ENCODE results near the gene PBX1.

PBX1 gene

GRCh38 chr1:164842870-164843269, 283.9 kb downstream of the PBX1 start:
- H3K4me2 ChIP-seq (ENCODE audit: insufficient read depth, low read length, poor library complexity, severe bottlenecking), result no peak overlapping the region
- H2AK5ac ChIP-seq (ENCODE audit: low read depth, low read length), result no peak overlapping the region
- peaks cover 14 to 55% of the 10 kb centered on the region in 2 donors for H3K36me3 ChIP-seq (replicated peaks in 1 of 2; ENCODE audit: control insufficient read depth in 2 of 2, insufficient read depth in 2 of 2, low read length in 2 of 2)
- H3K4me1 ChIP-seq (ENCODE audit: control insufficient read depth in 2 of 2, insufficient read depth in 1 of 2, low read depth in 1 of 2, low read length in 2 of 2), result peaks cover 0 to 4% of the 10 kb centered on the region in 2 donors
- H2BK120ac ChIP-seq (ENCODE audit: low read depth, low read length), result no peak overlapping the region
- no peak overlapping the region for H2BK5ac ChIP-seq (ENCODE audit: low read length)
- no peak overlapping the region for H3K23ac ChIP-seq (ENCODE audit: low read depth, low read length, poor library complexity)
- no peak overlapping the region for H4K91ac ChIP-seq (ENCODE audit: low read depth, low read length, poor library complexity)
- no peak overlapping the region for H2BK15ac ChIP-seq (ENCODE audit: low read length)
- no peaks in the 10 kb centered on the region for H3K79me1 ChIP-seq (ENCODE audit: low read depth, low read length)
- no peak overlapping the region for H3K9ac ChIP-seq (ENCODE audit: low read depth, low read length, poor library complexity)
- no peak overlapping the region for H3K27ac ChIP-seq (replicated peaks; ENCODE audit: low read length)
- H3K14ac ChIP-seq (ENCODE audit: low read length), result no peak overlapping the region
- H3K27me3 ChIP-seq (ENCODE audit: control insufficient read depth in 3 of 3, insufficient read depth in 3 of 3, low read depth in 1 of 3, low read length in 3 of 3), result no peaks in the 10 kb centered on the region
- no peak for DNase-seq (ENCODE audit: low spot score)
- H3K9me3 ChIP-seq (replicated peaks in 1 of 2; ENCODE audit: control insufficient read depth in 2 of 2, insufficient read depth in 1 of 2, low read depth in 1 of 2, low read length in 2 of 2), result no peaks in the 10 kb centered on the region
- H4K8ac ChIP-seq (ENCODE audit: low read depth, low read length), result no peak overlapping the region
- H3K4me3 ChIP-seq (ENCODE audit: low read length in 2 of 2), result no peak overlapping the region
- WGBS, 2 donors (ENCODE audit: extremely low coverage in 2 of 2, insufficient read length in 2 of 2, insufficient replicate concordance in 1 of 2), result no CpG with 5 or more reads among the region's 10 CpGs
- no peak overlapping the region for H2AFZ ChIP-seq (ENCODE audit: low read length)
- no peak overlapping the region for H2BK12ac ChIP-seq (ENCODE audit: low read length)
- no peak overlapping the region for H3K18ac ChIP-seq (ENCODE audit: low read length)
- no peak overlapping the region for H3K4ac ChIP-seq (ENCODE audit: low read length)

- H2BK12ac ChIP-seq (ENCODE audit: low read length), result no peak overlapping the region
- no peaks in the 10 kb centered on the region for H3K79me1 ChIP-seq (ENCODE audit: low read depth, low read length)
- no peak overlapping the region for H3K4me2 ChIP-seq (ENCODE audit: insufficient read depth, low read length, poor library complexity, severe bottlenecking)
- WGBS, 2 donors (ENCODE audit: extremely low coverage in 2 of 2, insufficient read length in 2 of 2, insufficient replicate concordance in 1 of 2), result no CpG with 5 or more reads among the region's 3 CpGs
- no peak overlapping the region for H3K27ac ChIP-seq (replicated peaks; ENCODE audit: low read length)
- no peak overlapping the region for H3K9ac ChIP-seq (ENCODE audit: low read depth, low read length, poor library complexity)
- no peak overlapping the region for H3K18ac ChIP-seq (ENCODE audit: low read length)
- no peak overlapping the region for H2AFZ ChIP-seq (ENCODE audit: low read length)
- no peak overlapping the region for H2BK5ac ChIP-seq (ENCODE audit: low read length)
- H3K4me3 ChIP-seq (ENCODE audit: low read length in 2 of 2), result no peak overlapping the region
- H3K9me3 ChIP-seq (replicated peaks in 1 of 2; ENCODE audit: control insufficient read depth in 2 of 2, insufficient read depth in 1 of 2, low read depth in 1 of 2, low read length in 2 of 2), result no peaks in the 10 kb centered on the region
- no peak overlapping the region for H4K8ac ChIP-seq (ENCODE audit: low read depth, low read length)
- peaks cover 0 to 4% of the 10 kb centered on the region in 2 donors for H3K4me1 ChIP-seq (ENCODE audit: control insufficient read depth in 2 of 2, insufficient read depth in 1 of 2, low read depth in 1 of 2, low read length in 2 of 2)
- peaks cover 10 to 56% of the 10 kb centered on the region in 2 donors for H3K36me3 ChIP-seq (replicated peaks in 1 of 2; ENCODE audit: control insufficient read depth in 2 of 2, insufficient read depth in 2 of 2, low read length in 2 of 2)
- H3K23ac ChIP-seq (ENCODE audit: low read depth, low read length, poor library complexity), result no peak overlapping the region
- H2BK120ac ChIP-seq (ENCODE audit: low read depth, low read length), result no peak overlapping the region
- no peak overlapping the region for H2AK5ac ChIP-seq (ENCODE audit: low read depth, low read length)
- H3K14ac ChIP-seq (ENCODE audit: low read length), result no peak overlapping the region
- DNase-seq (ENCODE audit: low spot score), result no peak
- H4K91ac ChIP-seq (ENCODE audit: low read depth, low read length, poor library complexity), result no peak overlapping the region
- no peak overlapping the region for H3K4ac ChIP-seq (ENCODE audit: low read length)
- no peaks in the 10 kb centered on the region for H3K27me3 ChIP-seq (ENCODE audit: control insufficient read depth in 3 of 3, insufficient read depth in 3 of 3, low read depth in 1 of 3, low read length in 3 of 3)
- H2BK15ac ChIP-seq (ENCODE audit: low read length), result no peak overlapping the region
These were observed 284.9 kb downstream of the PBX1 start for GRCh38 chr1:164843743-164844500.

GRCh38 chr1:164846731-164847691, 288.0 kb downstream of the PBX1 start:
- no peak overlapping the region for H2BK5ac ChIP-seq (ENCODE audit: low read length)

DNA sequence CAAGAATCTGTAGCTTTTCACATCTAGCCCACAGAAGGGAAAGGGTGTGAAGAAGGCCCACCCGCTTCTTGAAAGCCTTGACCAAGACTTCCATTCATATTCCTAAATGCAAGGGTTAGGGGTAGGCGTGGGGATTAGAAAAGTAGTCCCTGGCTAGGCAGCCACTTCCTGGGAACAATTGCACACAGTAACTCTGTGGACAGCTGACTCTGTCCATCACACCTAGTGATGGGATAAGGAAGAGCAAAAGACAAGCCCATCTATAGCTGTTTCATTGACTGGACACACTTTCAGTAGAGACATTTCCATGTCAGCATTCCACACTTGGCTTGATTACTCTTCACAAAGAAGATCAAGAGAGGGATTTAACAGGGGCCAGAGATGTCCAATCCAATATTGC, 294.2 kb downstream of the PBX1 start:
- H2AFZ ChIP-seq (ENCODE audit: low read length), result no peak overlapping the region
- H3K18ac ChIP-seq (ENCODE audit: low read length), result no peak overlapping the region
- DNase-seq (ENCODE audit: low spot score), result no peak
- no peaks in the 10 kb centered on the region for H3K79me1 ChIP-seq (ENCODE audit: low read depth, low read length)
- H3K14ac ChIP-seq (ENCODE audit: low read length), result no peak overlapping the region
- no peak overlapping the region for H2BK120ac ChIP-seq (ENCODE audit: low read depth, low read length)
- H2BK15ac ChIP-seq (ENCODE audit: low read length), result no peak overlapping the region
- H2BK5ac ChIP-seq (ENCODE audit: low read length), result no peak overlapping the region
- no CpG with 5 or more reads among the region's 2 CpGs for WGBS, 2 donors (ENCODE audit: extremely low coverage in 2 of 2, insufficient read length in 2 of 2, insufficient replicate concordance in 1 of 2)
- H3K9me3 ChIP-seq (replicated peaks in 1 of 2; ENCODE audit: control insufficient read depth in 2 of 2, insufficient read depth in 1 of 2, low read depth in 1 of 2, low read length in 2 of 2), result no peaks in the 10 kb centered on the region
- H4K8ac ChIP-seq (ENCODE audit: low read depth, low read length), result no peak overlapping the region
- no peak overlapping the region for H3K4me2 ChIP-seq (ENCODE audit: insufficient read depth, low read length, poor library complexity, severe bottlenecking)
- no peak overlapping the region for H2BK12ac ChIP-seq (ENCODE audit: low read length)
- no peak overlapping the region for H3K4ac ChIP-seq (ENCODE audit: low read length)
- no peak overlapping the region for H3K9ac ChIP-seq (ENCODE audit: low read depth, low read length, poor library complexity)
- no peak overlapping the region for H4K91ac ChIP-seq (ENCODE audit: low read depth, low read length, poor library complexity)
- no peaks in the 10 kb centered on the region for H3K27me3 ChIP-seq (ENCODE audit: control insufficient read depth in 3 of 3, insufficient read depth in 3 of 3, low read depth in 1 of 3, low read length in 3 of 3)
- H3K36me3 ChIP-seq (replicated peaks in 1 of 2; ENCODE audit: control insufficient read depth in 2 of 2, insufficient read depth in 2 of 2, low read length in 2 of 2), result peaks cover 1 to 18% of the 10 kb centered on the region in 2 donors
- no peak overlapping the region for H3K27ac ChIP-seq (replicated peaks; ENCODE audit: low read length)
- no peak overlapping the region for H2AK5ac ChIP-seq (ENCODE audit: low read depth, low read length)
- no peak overlapping the region for H3K23ac ChIP-seq (ENCODE audit: low read depth, low read length, poor library complexity)
- peaks cover 3 to 8% of the 10 kb centered on the region in 2 donors for H3K4me1 ChIP-seq (ENCODE audit: control insufficient read depth in 2 of 2, insufficient read depth in 1 of 2, low read depth in 1 of 2, low read length in 2 of 2)
- no peak overlapping the region for H3K4me3 ChIP-seq (ENCODE audit: low read length in 2 of 2)

More at GRCh38 chr1:164846731-164847691, 288.0 kb downstream of the PBX1 start:
- H3K27ac ChIP-seq (replicated peaks; ENCODE audit: low read length), result no peak overlapping the region
- no peak overlapping the region for H4K91ac ChIP-seq (ENCODE audit: low read depth, low read length, poor library complexity)
- peaks cover 0 to 4% of the 10 kb centered on the region in 2 donors for H3K4me1 ChIP-seq (ENCODE audit: control insufficient read depth in 2 of 2, insufficient read depth in 1 of 2, low read depth in 1 of 2, low read length in 2 of 2)
- H3K23ac ChIP-seq (ENCODE audit: low read depth, low read length, poor library complexity), result no peak overlapping the region
- peaks cover 12 to 52% of the 10 kb centered on the region in 2 donors for H3K36me3 ChIP-seq (replicated peaks in 1 of 2; ENCODE audit: control insufficient read depth in 2 of 2, insufficient read depth in 2 of 2, low read length in 2 of 2)
- H3K4me2 ChIP-seq (ENCODE audit: insufficient read depth, low read length, poor library complexity, severe bottlenecking), result no peak overlapping the region
- no peak overlapping the region for H2AFZ ChIP-seq (ENCODE audit: low read length)
- H3K9ac ChIP-seq (ENCODE audit: low read depth, low read length, poor library complexity), result no peak overlapping the region
- no peak overlapping the region for H3K4ac ChIP-seq (ENCODE audit: low read length)
- H2BK12ac ChIP-seq (ENCODE audit: low read length), result no peak overlapping the region
- WGBS, 2 donors (ENCODE audit: extremely low coverage in 2 of 2, insufficient read length in 2 of 2, insufficient replicate concordance in 1 of 2), result no CpG with 5 or more reads among the region's 13 CpGs
- no peaks in the 10 kb centered on the region for H3K27me3 ChIP-seq (ENCODE audit: control insufficient read depth in 3 of 3, insufficient read depth in 3 of 3, low read depth in 1 of 3, low read length in 3 of 3)
- H2BK120ac ChIP-seq (ENCODE audit: low read depth, low read length), result no peak overlapping the region
- no peak overlapping the region for H3K14ac ChIP-seq (ENCODE audit: low read length)
- no peak overlapping the region for H2AK5ac ChIP-seq (ENCODE audit: low read depth, low read length)
- no peak overlapping the region for H3K18ac ChIP-seq (ENCODE audit: low read length)
- H3K79me1 ChIP-seq (ENCODE audit: low read depth, low read length), result no peaks in the 10 kb centered on the region
- H4K8ac ChIP-seq (ENCODE audit: low read depth, low read length), result no peak overlapping the region
- H3K4me3 ChIP-seq (ENCODE audit: low read length in 2 of 2), result no peak overlapping the region
- no peak for DNase-seq (ENCODE audit: low spot score)
- no peaks in the 10 kb centered on the region for H3K9me3 ChIP-seq (replicated peaks in 1 of 2; ENCODE audit: control insufficient read depth in 2 of 2, insufficient read depth in 1 of 2, low read depth in 1 of 2, low read length in 2 of 2)
- no peak overlapping the region for H2BK15ac ChIP-seq (ENCODE audit: low read length)
